HFFc6 (cell line): Measurements from ENCODE around the gene MAT2B. TPM values are rescaled to one million over a fixed set of nuclear protein-coding genes. Genes with fewer than 3 reads are reported as not detected.

Source experiments
- DNase-seq: peaks from one replicate; pipeline ENCODE4 v3.0.0-alpha.2; 2018
- H3K27ac Mint-ChIP-seq: 2 replicates; pipeline ENCODE4 v1.8.0; 2020; ENCODE audit warnings: mild to moderate bottlenecking, mixed read lengths
- H3K27me3 Mint-ChIP-seq: 2 replicates; pipeline ENCODE4 v1.8.0; 2021; ENCODE audit warnings: mild to moderate bottlenecking, moderate library complexity, mixed read lengths; ENCODE audit not compliant: insufficient read depth
- H3K36me3 Mint-ChIP-seq: 2 replicates; pipeline ENCODE4 v1.8.0; 2021; ENCODE audit warnings: low read depth, mixed read lengths
- H3K4me1 Mint-ChIP-seq: 2 replicates; pipeline ENCODE4 v1.8.0; 2020; ENCODE audit warnings: low read depth, mixed read lengths
- H3K4me3 Mint-ChIP-seq: 2 replicates; pipeline ENCODE4 v1.8.0; 2020; ENCODE audit warnings: mild to moderate bottlenecking, moderate library complexity, mixed read lengths
- H3K9me3 Mint-ChIP-seq: 2 replicates; pipeline ENCODE4 v1.8.0; 2020; ENCODE audit warnings: mild to moderate bottlenecking, mixed read lengths
- total RNA-seq, 6 experiments: library from RNA; stranded (reverse); fragmentation: NEBNext Ultra II Directional; extraction: Animal tissue kit (Norgen Biotek cat#: 25700); gene quantifications; 2 replicates in 1 of 6; 3 replicates in 5 of 6; pipeline ENCODE4 v1.2.3, GENCODE V29; 2021
- TF ChIP-seq, protein P1 (sequence below): fragments of 200-600 bp; sonication (generic); IDR thresholded peaks from 2 replicates; pipeline ENCODE4 v1.5.0; 2021; ENCODE audit warnings: antibody characterized with exemption, mild to moderate bottlenecking

Gene MAT2B
- total RNA-seq, 6 experiments from 2014 or later, result 38.8 to 53.2 (median 48.4) TPM

DNA sequence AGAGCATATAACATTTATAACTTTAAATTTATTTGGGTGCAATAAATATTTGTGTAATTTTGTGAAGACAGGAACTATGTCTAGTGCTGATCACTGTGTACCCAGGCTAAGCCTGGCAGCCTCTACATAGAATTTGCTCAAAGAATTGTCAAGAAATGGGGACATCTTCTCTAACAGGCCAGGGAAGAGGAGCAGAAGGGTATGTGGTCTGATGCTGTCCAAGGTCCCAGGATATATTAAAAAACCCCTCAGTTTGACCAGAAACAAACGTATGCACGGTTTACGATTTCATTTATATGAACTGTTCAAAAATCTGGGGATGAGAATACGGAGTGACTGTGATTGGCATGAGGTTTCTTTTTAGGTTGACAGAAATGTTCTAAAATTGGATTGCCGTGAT lies 55.9 kb downstream of the MAT2B start:
- Mint-ChIP-seq H3K27me3 (peaks cover 15% of the 10 kb centered on the region), H3K9me3 (no peaks in the 10 kb centered on the region), H3K27ac (no peak overlapping the region), H3K4me3 (no peak overlapping the region), H3K4me1 (peaks cover 22% of the 10 kb centered on the region), H3K36me3 (no peaks in the 10 kb centered on the region)
- no peak for DNase-seq
- TF ChIP-seq, protein P1, sequence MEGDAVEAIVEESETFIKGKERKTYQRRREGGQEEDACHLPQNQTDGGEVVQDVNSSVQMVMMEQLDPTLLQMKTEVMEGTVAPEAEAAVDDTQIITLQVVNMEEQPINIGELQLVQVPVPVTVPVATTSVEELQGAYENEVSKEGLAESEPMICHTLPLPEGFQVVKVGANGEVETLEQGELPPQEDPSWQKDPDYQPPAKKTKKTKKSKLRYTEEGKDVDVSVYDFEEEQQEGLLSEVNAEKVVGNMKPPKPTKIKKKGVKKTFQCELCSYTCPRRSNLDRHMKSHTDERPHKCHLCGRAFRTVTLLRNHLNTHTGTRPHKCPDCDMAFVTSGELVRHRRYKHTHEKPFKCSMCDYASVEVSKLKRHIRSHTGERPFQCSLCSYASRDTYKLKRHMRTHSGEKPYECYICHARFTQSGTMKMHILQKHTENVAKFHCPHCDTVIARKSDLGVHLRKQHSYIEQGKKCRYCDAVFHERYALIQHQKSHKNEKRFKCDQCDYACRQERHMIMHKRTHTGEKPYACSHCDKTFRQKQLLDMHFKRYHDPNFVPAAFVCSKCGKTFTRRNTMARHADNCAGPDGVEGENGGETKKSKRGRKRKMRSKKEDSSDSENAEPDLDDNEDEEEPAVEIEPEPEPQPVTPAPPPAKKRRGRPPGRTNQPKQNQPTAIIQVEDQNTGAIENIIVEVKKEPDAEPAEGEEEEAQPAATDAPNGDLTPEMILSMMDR, result no peak

DNA sequence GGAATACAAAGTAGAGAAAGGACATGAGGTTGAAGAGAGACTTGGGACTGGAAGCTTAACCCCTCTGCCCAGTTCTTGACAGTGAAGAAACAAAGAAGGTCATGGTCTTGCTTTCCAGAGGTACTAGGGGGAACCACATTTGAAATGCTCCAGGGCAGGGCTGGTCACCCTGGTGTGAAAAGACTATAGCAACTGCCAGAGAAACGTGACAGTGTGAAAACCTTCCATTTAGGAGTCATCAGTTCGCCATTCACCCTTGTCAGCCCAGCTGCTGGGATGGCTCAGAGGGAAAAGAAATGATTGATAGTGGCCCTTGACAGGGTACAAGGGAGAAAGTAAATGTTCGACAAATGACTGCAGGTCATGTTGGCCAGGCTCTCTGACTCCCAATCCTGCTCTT lies 56.7 kb downstream of the MAT2B start:
- H3K36me3 Mint-ChIP-seq, result no peaks in the 10 kb centered on the region
- TF ChIP-seq, protein P1, result no peak
- peaks cover 29% of the 10 kb centered on the region for H3K4me1 Mint-ChIP-seq
- no peaks in the 10 kb centered on the region for H3K9me3 Mint-ChIP-seq
- H3K27me3 Mint-ChIP-seq, result peaks cover 15% of the 10 kb centered on the region; the same call in 1 of the 2 replicates
- no peak overlapping the region for H3K4me3 Mint-ChIP-seq
- no peak overlapping the region for H3K27ac Mint-ChIP-seq
- no peak for DNase-seq

DNA sequence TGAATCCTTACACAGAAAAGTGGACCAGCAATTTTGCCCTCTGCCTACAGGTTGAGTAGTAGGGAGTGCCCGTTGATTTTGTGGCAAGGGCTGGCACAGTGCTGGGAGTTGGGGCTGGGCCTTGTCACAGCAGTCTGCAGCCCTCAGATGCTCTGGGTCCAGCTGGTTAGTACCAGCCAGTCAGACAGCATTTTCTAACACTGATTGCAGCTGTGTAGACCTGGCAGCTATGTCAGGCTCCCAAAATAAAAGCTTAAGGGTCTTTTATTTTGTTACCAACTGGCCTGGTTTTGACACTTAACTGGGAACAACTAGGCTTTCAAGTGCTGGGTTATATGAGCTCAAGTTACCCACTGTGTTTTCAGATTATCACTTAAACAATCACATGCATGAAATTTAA lies 57.7 kb downstream of the MAT2B start:
- Mint-ChIP-seq H3K9me3 (no peaks in the 10 kb centered on the region), H3K36me3 (no peaks in the 10 kb centered on the region), H3K27ac (no peak overlapping the region), H3K27me3 (peaks cover 15% of the 10 kb centered on the region; the same call in 1 of the 2 replicates), H3K4me1 (peaks cover 39% of the 10 kb centered on the region), H3K4me3 (no peak overlapping the region)
- no peak for DNase-seq
- TF ChIP-seq, protein P1, result no peak

DNA sequence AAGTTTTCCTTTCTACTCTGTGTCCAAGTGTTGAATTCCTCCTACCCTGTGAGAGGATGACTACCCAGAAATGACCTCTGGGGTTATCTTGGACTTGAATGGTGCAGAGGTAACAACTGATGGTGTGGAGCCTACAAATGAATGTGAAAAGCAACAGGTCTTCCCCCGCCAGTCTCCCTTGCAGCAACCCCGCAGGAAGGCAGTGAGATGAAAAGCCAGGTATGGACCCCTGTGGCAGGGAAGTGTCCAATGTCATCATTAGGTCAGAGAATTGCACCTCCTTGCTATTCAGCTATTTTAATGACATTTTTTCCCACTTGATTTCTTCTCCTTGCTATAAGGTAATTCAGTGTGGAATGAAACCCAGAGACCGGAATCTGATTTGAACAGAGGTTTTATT lies 58.5 kb downstream of the MAT2B start:
- no peak for DNase-seq
- H3K4me3 Mint-ChIP-seq, result no peak overlapping the region
- no peaks in the 10 kb centered on the region for H3K9me3 Mint-ChIP-seq
- TF ChIP-seq, protein P1, result no peak
- no peaks in the 10 kb centered on the region for H3K36me3 Mint-ChIP-seq
- H3K27me3 Mint-ChIP-seq, result peaks cover 15% of the 10 kb centered on the region; the same call in 1 of the 2 replicates
- H3K4me1 Mint-ChIP-seq, result peaks cover 47% of the 10 kb centered on the region
- no peak overlapping the region for H3K27ac Mint-ChIP-seq

DNA sequence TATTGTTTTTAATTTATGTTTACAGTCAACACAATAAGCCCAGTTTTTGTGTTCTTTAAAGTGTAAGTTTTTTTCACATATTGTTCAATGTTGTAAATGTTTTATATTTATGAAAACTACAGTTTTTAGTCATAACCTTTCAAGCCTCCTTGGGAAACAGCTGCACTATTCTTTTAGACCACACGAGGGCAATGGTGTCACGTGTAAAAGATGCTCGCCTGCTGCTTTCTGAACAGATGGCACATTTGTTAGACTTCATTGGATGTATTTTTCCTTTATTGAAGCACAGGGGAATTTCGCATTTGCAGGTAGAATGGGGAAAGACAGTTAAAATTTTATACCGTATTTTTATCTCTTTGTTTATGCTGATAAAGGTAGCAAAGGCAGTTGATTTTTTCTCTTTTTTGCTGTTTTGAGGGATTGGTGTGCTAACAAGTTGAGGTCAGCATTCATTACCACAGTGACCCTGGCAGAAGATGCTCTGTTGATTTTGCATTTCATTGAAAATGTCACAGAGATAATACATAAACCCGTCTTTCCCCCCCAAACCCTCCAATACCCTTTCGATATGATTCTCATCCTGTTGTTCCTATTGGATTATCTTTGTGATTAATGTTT lies 59.0 kb downstream of the MAT2B start:
- peaks cover 15% of the 10 kb centered on the region; the same call in 1 of the 2 replicates for H3K27me3 Mint-ChIP-seq
- no peak overlapping the region for H3K27ac Mint-ChIP-seq
- DNase-seq, result peak; percentile 56
- H3K36me3 Mint-ChIP-seq, result no peaks in the 10 kb centered on the region
- no peaks in the 10 kb centered on the region for H3K9me3 Mint-ChIP-seq
- H3K4me3 Mint-ChIP-seq, result no peak overlapping the region
- H3K4me1 Mint-ChIP-seq, result peaks cover 52% of the 10 kb centered on the region
- TF ChIP-seq, protein P1, result peak; percentile 96
